Measurements from ENCODE around the gene ARMC3. TPM values are rescaled to one million over a fixed set of nuclear protein-coding genes. Genes with fewer than 3 reads are reported as not detected.
"Not testable (repeated sequence)": the region's sequence is repeated elsewhere in the genome, so short reads cannot be mapped to it uniquely, and the experiment has no call there.

Gene ARMC3
- total RNA-seq, 1 donor from 2014 or later, result not detected

DNA sequence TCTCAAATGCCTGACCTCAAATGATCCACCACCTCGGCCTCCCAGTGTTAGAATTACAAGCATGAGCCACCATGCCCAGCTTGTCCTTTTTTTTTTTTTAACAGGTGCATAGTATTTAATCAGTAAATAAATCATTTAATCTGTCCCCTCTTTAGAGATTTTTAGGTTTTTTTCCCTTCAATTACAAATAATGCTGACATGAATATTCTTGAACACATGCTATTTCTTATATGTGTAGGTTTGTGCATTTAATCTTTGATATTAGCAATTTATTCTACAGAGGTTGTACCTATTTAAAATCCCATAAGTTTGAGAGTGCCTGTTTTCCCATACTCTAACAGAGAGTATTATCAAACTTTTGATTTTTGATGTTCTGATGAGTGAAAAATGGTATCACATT is 24.2 kb upstream of the ARMC3 start:
- DNase-seq (ENCODE audit: extremely low spot score, unreplicated experiment), result no peak
- H3K36me3 Mint-ChIP-seq (ENCODE audit: unreplicated experiment), result peaks cover 2% of the 10 kb centered on the region
- H3K4me1 Mint-ChIP-seq (ENCODE audit: unreplicated experiment), result no peaks in the 10 kb centered on the region
- no peak overlapping the region for H3K27ac Mint-ChIP-seq (ENCODE audit: unreplicated experiment)
- TF ChIP-seq, protein P1, sequence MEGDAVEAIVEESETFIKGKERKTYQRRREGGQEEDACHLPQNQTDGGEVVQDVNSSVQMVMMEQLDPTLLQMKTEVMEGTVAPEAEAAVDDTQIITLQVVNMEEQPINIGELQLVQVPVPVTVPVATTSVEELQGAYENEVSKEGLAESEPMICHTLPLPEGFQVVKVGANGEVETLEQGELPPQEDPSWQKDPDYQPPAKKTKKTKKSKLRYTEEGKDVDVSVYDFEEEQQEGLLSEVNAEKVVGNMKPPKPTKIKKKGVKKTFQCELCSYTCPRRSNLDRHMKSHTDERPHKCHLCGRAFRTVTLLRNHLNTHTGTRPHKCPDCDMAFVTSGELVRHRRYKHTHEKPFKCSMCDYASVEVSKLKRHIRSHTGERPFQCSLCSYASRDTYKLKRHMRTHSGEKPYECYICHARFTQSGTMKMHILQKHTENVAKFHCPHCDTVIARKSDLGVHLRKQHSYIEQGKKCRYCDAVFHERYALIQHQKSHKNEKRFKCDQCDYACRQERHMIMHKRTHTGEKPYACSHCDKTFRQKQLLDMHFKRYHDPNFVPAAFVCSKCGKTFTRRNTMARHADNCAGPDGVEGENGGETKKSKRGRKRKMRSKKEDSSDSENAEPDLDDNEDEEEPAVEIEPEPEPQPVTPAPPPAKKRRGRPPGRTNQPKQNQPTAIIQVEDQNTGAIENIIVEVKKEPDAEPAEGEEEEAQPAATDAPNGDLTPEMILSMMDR (IDR thresholded peaks at IDR 0.05), result no peak
- no peak overlapping the region for H3K4me3 Mint-ChIP-seq (ENCODE audit: unreplicated experiment)
- H3K27me3 Mint-ChIP-seq (ENCODE audit: unreplicated experiment), result peaks cover 18% of the 10 kb centered on the region
- H3K9me3 Mint-ChIP-seq (ENCODE audit: unreplicated experiment), result peaks cover 13% of the 10 kb centered on the region

DNA sequence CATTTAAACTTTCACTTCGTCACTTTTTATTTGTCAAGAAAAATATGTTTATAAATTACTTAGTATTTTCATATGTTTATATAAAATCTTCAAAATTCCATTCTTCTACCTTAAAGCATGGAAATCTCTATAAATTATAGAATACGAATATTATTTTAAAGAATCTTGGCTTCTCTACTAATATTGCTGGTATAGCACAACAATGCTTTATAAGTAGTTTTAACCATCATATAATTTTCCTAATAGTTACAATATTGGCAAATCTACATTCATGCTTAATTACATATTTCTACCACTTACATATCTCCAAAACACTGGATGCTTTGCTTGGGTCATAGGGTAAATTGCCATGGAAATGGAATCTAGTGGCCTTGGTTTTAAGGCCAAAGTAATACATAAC is 21.1 kb upstream of the ARMC3 start:
- H3K27me3 Mint-ChIP-seq (ENCODE audit: unreplicated experiment), result peaks cover 19% of the 10 kb centered on the region

DNA sequence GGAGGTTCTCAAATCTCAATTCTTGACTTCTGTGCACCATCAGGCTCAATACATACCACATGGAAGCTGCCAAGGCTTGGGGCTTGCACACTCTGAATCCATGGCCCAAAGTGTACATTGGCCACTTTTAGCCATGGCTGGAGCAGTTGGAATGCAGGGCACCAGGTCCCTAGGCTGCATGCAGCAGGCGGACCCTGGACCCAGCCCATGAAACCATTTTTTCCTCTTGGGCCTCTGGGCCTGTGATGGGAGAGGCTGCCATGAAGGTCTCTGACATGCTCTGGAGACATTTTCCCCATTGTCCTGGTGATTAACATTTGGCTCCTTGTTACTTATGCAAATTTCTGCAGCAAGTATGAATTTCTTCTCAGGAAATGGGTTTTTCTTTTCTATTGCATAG is 19.0 kb upstream of the ARMC3 start:
- no peak for DNase-seq (ENCODE audit: extremely low spot score, unreplicated experiment)
- Mint-ChIP-seq H3K36me3 (ENCODE audit: unreplicated experiment) (peaks cover 2% of the 10 kb centered on the region), H3K27ac (ENCODE audit: unreplicated experiment) (no peak overlapping the region), H3K4me3 (ENCODE audit: unreplicated experiment) (no peak overlapping the region), H3K27me3 (ENCODE audit: unreplicated experiment) (peaks cover 24% of the 10 kb centered on the region), H3K4me1 (ENCODE audit: unreplicated experiment) (peaks cover 2% of the 10 kb centered on the region), H3K9me3 (ENCODE audit: unreplicated experiment) (peaks cover 7% of the 10 kb centered on the region)
- TF ChIP-seq, protein P1 (IDR thresholded peaks at IDR 0.05), result no peak

More for the DNA sequence above, 21.1 kb upstream of the ARMC3 start:
- DNase-seq (ENCODE audit: extremely low spot score, unreplicated experiment), result no peak
- TF ChIP-seq, protein P1 (IDR thresholded peaks at IDR 0.05), result no peak
- no peaks in the 10 kb centered on the region for H3K4me1 Mint-ChIP-seq (ENCODE audit: unreplicated experiment)
- no peak overlapping the region for H3K4me3 Mint-ChIP-seq (ENCODE audit: unreplicated experiment)
- peaks cover 2% of the 10 kb centered on the region for H3K36me3 Mint-ChIP-seq (ENCODE audit: unreplicated experiment)
- H3K27ac Mint-ChIP-seq (ENCODE audit: unreplicated experiment), result no peak overlapping the region
- H3K9me3 Mint-ChIP-seq (ENCODE audit: unreplicated experiment), result peaks cover 7% of the 10 kb centered on the region

DNA sequence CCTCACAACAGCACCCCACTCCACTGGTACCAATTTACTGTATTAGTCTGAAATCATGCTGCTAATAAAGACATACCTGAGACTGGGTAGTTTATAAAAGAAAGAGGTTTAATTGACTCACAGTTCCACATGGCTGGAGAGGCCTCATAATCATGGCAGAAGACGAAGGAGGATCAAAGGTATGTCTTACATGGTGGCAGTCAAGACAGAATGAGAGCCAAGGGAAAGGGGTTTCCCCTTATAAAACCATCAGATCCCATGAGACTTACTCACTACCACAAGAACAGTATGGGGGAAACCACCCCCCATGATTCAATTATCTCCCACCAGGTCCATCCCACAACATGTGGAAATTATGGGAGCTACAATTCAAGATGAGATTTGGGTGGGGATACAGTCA is 18.2 kb upstream of the ARMC3 start:
- not testable (repeated sequence) for H3K9me3 Mint-ChIP-seq (ENCODE audit: unreplicated experiment); H3K36me3 Mint-ChIP-seq (ENCODE audit: unreplicated experiment); DNase-seq (ENCODE audit: extremely low spot score, unreplicated experiment); H3K4me1 Mint-ChIP-seq (ENCODE audit: unreplicated experiment); H3K27ac Mint-ChIP-seq (ENCODE audit: unreplicated experiment); H3K4me3 Mint-ChIP-seq (ENCODE audit: unreplicated experiment)
- peaks cover 22% of the 10 kb centered on the region for H3K27me3 Mint-ChIP-seq (ENCODE audit: unreplicated experiment)

DNA sequence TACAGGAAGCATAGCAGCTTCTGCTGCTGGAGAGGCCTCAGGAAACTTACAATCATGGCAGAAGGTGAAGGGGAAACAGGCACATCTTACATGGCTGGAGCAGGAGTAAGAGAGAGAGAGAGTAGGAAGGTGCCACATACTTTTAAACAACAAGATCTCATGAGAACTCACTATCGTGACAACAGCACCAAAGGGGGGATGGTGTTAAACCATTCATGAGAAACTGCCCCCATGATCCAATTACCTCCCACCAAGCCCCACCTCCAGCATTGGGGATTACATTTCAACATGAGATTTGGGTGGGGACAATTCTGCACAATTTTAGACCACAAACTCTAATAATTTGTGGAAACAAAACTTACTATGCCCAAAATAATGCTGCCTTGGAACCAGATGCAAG is 16.8 kb upstream of the ARMC3 start:
- no peak overlapping the region for H3K4me3 Mint-ChIP-seq (ENCODE audit: unreplicated experiment)
- peaks cover 2% of the 10 kb centered on the region for H3K4me1 Mint-ChIP-seq (ENCODE audit: unreplicated experiment)
- no peak overlapping the region for H3K27ac Mint-ChIP-seq (ENCODE audit: unreplicated experiment)
- TF ChIP-seq, protein P1 (IDR thresholded peaks at IDR 0.05), result no peak
- no peak for DNase-seq (ENCODE audit: extremely low spot score, unreplicated experiment)
- H3K36me3 Mint-ChIP-seq (ENCODE audit: unreplicated experiment), result no peaks in the 10 kb centered on the region
- H3K27me3 Mint-ChIP-seq (ENCODE audit: unreplicated experiment), result peaks cover 20% of the 10 kb centered on the region
- H3K9me3 Mint-ChIP-seq (ENCODE audit: unreplicated experiment), result no peaks in the 10 kb centered on the region

Measured in osteocyte (in vitro differentiated cells).